HepG2 (cell line): ENCODE data around the gene IRF2. TPM values are rescaled to one million over a fixed set of nuclear protein-coding genes. Genes with fewer than 3 reads are reported as not detected.

Experiments
- EED ChIP-seq: sonication (generic); formaldehyde crosslinking; IDR thresholded peaks from 2 replicates; pipeline ENCODE4 v1.5.0; 2020; ENCODE audit warnings: mild to moderate bottlenecking, missing genetic modification reagents
- FOXM1 ChIP-seq: sonication (generic); formaldehyde crosslinking; IDR thresholded peaks from 2 replicates; pipeline ENCODE4 v1.5.0; 2020; ENCODE audit warnings: missing genetic modification reagents
- MTA3 ChIP-seq: sonication (generic); formaldehyde crosslinking; IDR thresholded peaks from 2 replicates; pipeline ENCODE4 v1.4.0; 2020; ENCODE audit warnings: missing genetic modification reagents
- MYNN ChIP-seq: sonication (generic); formaldehyde crosslinking; IDR thresholded peaks from 2 replicates; pipeline ENCODE4 v1.4.0; 2020; ENCODE audit warnings: mild to moderate bottlenecking, low read depth, missing genetic modification reagents
- SRSF1 ChIP-seq: fragments of 200-400 bp; formaldehyde crosslinking; optimal IDR thresholded peaks from 2 replicates; pipeline ENCODE3; 2017; ENCODE audit warnings: mild to moderate bottlenecking, low read depth, low read length, moderate library complexity
- TIGD3 ChIP-seq: sonication (generic); formaldehyde crosslinking; IDR thresholded peaks from 2 replicates; pipeline ENCODE4 v1.5.1; 2020; ENCODE audit warnings: mild to moderate bottlenecking, missing genetic modification reagents, borderline replicate concordance
- ZFY ChIP-seq: sonication (generic); formaldehyde crosslinking; IDR thresholded peaks from 2 replicates; pipeline ENCODE4 v1.4.0; 2020; ENCODE audit warnings: missing genetic modification reagents
- ZNF33A ChIP-seq: sonication (generic); formaldehyde crosslinking; IDR thresholded peaks from 2 replicates; pipeline ENCODE4 v1.5.1; 2020; ENCODE audit warnings: missing genetic modification reagents, mild to moderate bottlenecking, moderate library complexity, borderline replicate concordance
- ZNF7 ChIP-seq: IDR thresholded peaks from 2 replicates; pipeline ENCODE4 v1.6.1; 2016; ENCODE audit warnings: missing biosample characterization, missing genetic modification reagents
- ZNF772 ChIP-seq: sonication (generic); formaldehyde crosslinking; IDR thresholded peaks from 2 replicates; pipeline ENCODE4 v1.5.0; 2020; ENCODE audit warnings: mild to moderate bottlenecking, missing genetic modification reagents
- ZZZ3 ChIP-seq: sonication (generic); formaldehyde crosslinking; IDR thresholded peaks from 2 replicates; pipeline ENCODE4 v1.4.0; 2020; ENCODE audit warnings: missing genetic modification reagents, mild to moderate bottlenecking, borderline replicate concordance
- polyA plus RNA-seq, 8 experiments: library from polyadenylated mRNA; depleted of rRNA in 3 of 8; stranded (reverse) in 7 of 8; unstranded in 1 of 8; fragments of >200 nt; fragmentation: Illumina TruSeq in 4 of 8; extraction: Trizol in 4 of 8; gene quantifications; 2 replicates each; pipeline versions ENCODE4 v1.2.1 to v1.2.3, GENCODE V29; 2011 to 2016; ENCODE audit warnings: low read depth in 4 of 8, missing spikeins in 1 of 8, mixed read lengths in 1 of 8; ENCODE audit not compliant: insufficient read depth in 1 of 8
- total RNA-seq, 5 experiments: library from RNA; depleted of rRNA; stranded (reverse); fragments of >200 nt; fragmentation: Illumina TruSeq; extraction: Trizol; gene quantifications; 2 replicates each; pipeline ENCODE4 v1.2.3, GENCODE V29; 2016; ENCODE audit warnings: low read depth in 1 of 5
- TF ChIP-seq, protein P1 (sequence below): sonication (generic); formaldehyde crosslinking; IDR thresholded peaks from 2 replicates; pipeline ENCODE4 v1.5.0; 2020; ENCODE audit warnings: mild to moderate bottlenecking, missing genetic modification reagents, borderline replicate concordance
- TF ChIP-seq, protein P2 (sequence below), 2 experiments: IDR thresholded peaks; 2 replicates each; pipeline ENCODE4 v1.6.1; 2011 to 2012; ENCODE audit warnings: low read length in 2 of 2, borderline replicate concordance in 1 of 2, low read depth in 1 of 2, mild to moderate bottlenecking in 1 of 2, moderate library complexity in 1 of 2
- TF ChIP-seq, protein P3 (sequence below): sonication (generic); formaldehyde crosslinking; IDR thresholded peaks from 2 replicates; pipeline ENCODE4 v1.4.0; 2020; ENCODE audit warnings: missing genetic modification reagents

IRF2 gene
- total and polyA plus RNA-seq, 2 of the 13 experiments (the other 11 are each of a cell fraction or from before 2014, with no cell fraction given), result 15.5 to 28.8 TPM

DNA sequence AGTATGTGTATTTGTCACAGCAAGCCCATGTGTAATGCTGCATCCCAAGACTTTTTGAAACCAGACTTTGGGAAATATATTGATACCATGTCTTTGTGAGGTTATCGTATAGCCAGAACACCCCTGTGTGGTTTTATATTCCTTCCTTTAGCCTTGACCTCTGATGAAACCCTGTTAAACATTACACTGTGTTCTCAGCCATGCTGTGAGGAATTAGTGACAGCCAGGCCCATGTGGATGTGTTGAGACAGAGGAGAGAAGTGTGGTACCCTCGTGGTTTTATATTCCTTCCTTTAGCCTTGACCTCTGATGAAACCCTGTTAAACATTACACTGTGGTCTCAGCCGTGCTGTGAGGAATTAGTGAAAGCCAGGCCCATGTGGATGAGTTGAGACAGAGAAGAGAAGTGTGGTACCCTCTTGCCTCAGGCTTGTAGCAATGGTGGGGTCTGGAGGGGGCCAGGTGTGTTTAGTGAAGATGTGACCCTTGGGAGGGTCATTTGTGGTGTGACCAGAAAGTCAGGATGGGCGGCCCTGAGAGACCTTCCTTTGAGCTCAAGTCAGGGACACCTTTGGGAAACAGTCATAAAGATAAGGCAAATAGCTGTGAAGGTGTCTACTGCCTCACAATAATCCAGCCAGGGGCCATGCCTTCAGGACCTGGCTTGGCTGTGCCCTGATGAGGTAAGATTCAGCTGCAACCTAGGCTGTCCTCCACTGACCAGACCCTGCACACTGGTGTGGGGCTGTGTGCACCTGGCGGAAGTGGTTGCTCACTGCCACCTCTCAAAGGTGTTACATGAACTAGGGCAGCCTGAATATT lies 110.0 kb downstream of the IRF2 start (continued):
- TF ChIP-seq MTA3 (CRISPR knock-in tag) (no peak), MYNN (CRISPR knock-in tag) (no peak), ZNF7 (CRISPR knock-in tag) (no peak), TIGD3 (CRISPR knock-in tag) (no peak), FOXM1 (no peak), ZNF33A (CRISPR knock-in tag) (no peak), ZFY (CRISPR knock-in tag) (no peak), EED (CRISPR knock-in tag) (no peak), ZZZ3 (CRISPR knock-in tag) (no peak), ZNF772 (peak; percentile 76), SRSF1 (no peak)
- TF ChIP-seq, protein P1, sequence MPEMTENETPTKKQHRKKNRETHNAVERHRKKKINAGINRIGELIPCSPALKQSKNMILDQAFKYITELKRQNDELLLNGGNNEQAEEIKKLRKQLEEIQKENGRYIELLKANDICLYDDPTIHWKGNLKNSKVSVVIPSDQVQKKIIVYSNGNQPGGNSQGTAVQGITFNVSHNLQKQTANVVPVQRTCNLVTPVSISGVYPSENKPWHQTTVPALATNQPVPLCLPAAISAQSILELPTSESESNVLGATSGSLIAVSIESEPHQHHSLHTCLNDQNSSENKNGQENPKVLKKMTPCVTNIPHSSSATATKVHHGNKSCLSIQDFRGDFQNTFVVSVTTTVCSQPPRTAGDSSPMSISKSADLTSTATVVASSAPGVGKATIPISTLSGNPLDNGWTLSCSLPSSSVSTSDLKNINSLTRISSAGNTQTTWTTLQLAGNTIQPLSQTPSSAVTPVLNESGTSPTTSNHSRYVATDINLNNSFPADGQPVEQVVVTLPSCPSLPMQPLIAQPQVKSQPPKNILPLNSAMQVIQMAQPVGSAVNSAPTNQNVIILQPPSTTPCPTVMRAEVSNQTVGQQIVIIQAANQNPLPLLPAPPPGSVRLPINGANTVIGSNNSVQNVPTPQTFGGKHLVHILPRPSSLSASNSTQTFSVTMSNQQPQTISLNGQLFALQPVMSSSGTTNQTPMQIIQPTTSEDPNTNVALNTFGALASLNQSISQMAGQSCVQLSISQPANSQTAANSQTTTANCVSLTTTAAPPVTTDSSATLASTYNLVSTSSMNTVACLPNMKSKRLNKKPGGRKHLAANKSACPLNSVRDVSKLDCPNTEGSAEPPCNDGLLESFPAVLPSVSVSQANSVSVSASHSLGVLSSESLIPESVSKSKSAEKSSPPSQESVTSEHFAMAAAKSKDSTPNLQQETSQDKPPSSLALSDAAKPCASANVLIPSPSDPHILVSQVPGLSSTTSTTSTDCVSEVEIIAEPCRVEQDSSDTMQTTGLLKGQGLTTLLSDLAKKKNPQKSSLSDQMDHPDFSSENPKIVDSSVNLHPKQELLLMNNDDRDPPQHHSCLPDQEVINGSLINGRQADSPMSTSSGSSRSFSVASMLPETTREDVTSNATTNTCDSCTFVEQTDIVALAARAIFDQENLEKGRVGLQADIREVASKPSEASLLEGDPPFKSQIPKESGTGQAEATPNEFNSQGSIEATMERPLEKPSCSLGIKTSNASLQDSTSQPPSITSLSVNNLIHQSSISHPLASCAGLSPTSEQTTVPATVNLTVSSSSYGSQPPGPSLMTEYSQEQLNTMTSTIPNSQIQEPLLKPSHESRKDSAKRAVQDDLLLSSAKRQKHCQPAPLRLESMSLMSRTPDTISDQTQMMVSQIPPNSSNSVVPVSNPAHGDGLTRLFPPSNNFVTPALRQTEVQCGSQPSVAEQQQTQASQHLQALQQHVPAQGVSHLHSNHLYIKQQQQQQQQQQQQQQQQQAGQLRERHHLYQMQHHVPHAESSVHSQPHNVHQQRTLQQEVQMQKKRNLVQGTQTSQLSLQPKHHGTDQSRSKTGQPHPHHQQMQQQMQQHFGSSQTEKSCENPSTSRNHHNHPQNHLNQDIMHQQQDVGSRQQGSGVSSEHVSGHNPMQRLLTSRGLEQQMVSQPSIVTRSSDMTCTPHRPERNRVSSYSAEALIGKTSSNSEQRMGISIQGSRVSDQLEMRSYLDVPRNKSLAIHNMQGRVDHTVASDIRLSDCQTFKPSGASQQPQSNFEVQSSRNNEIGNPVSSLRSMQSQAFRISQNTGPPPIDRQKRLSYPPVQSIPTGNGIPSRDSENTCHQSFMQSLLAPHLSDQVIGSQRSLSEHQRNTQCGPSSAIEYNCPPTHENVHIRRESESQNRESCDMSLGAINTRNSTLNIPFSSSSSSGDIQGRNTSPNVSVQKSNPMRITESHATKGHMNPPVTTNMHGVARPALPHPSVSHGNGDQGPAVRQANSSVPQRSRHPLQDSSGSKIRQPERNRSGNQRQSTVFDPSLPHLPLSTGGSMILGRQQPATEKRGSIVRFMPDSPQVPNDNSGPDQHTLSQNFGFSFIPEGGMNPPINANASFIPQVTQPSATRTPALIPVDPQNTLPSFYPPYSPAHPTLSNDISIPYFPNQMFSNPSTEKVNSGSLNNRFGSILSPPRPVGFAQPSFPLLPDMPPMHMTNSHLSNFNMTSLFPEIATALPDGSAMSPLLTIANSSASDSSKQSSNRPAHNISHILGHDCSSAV (CRISPR knock-in tag), result no peak
- TF ChIP-seq, protein P2, sequence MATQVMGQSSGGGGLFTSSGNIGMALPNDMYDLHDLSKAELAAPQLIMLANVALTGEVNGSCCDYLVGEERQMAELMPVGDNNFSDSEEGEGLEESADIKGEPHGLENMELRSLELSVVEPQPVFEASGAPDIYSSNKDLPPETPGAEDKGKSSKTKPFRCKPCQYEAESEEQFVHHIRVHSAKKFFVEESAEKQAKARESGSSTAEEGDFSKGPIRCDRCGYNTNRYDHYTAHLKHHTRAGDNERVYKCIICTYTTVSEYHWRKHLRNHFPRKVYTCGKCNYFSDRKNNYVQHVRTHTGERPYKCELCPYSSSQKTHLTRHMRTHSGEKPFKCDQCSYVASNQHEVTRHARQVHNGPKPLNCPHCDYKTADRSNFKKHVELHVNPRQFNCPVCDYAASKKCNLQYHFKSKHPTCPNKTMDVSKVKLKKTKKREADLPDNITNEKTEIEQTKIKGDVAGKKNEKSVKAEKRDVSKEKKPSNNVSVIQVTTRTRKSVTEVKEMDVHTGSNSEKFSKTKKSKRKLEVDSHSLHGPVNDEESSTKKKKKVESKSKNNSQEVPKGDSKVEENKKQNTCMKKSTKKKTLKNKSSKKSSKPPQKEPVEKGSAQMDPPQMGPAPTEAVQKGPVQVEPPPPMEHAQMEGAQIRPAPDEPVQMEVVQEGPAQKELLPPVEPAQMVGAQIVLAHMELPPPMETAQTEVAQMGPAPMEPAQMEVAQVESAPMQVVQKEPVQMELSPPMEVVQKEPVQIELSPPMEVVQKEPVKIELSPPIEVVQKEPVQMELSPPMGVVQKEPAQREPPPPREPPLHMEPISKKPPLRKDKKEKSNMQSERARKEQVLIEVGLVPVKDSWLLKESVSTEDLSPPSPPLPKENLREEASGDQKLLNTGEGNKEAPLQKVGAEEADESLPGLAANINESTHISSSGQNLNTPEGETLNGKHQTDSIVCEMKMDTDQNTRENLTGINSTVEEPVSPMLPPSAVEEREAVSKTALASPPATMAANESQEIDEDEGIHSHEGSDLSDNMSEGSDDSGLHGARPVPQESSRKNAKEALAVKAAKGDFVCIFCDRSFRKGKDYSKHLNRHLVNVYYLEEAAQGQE (IDR thresholded peaks at IDR 0.05; ENCODE audit: borderline replicate concordance in 1 of 2, low read depth in 1 of 2, low read length in 2 of 2), result peak in 1 of 2 experiments; percentile 47; a peak in 1 of 4 replicates
- TF ChIP-seq, protein P3, sequence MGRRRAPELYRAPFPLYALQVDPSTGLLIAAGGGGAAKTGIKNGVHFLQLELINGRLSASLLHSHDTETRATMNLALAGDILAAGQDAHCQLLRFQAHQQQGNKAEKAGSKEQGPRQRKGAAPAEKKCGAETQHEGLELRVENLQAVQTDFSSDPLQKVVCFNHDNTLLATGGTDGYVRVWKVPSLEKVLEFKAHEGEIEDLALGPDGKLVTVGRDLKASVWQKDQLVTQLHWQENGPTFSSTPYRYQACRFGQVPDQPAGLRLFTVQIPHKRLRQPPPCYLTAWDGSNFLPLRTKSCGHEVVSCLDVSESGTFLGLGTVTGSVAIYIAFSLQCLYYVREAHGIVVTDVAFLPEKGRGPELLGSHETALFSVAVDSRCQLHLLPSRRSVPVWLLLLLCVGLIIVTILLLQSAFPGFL (CRISPR knock-in tag), result no peak
